Gastroesophageal sphincter (tissue), 2 donors: ENCODE data around the gene ALDH6A1.

Experiments
- EP300 ChIP-seq: sonication (generic); formaldehyde crosslinking; IDR thresholded peaks from one replicate; pipeline ENCODE4 v1.6.1; 2017; ENCODE audit warnings: antibody characterized with exemption, mild to moderate bottlenecking
- POLR2AphosphoS5 ChIP-seq: sonication (generic); formaldehyde crosslinking; IDR thresholded peaks from one replicate; pipeline ENCODE4 v1.6.1; 2017; ENCODE audit warnings: antibody characterized with exemption

GRCh38 chr14:74065746-74066575 is 18.3 kb downstream of the ALDH6A1 start:
- TF ChIP-seq EP300 (no peak), POLR2AphosphoS5 (no peak)
